ENCODE measurements around the gene ELMO3. TPM values are rescaled to one million over a fixed set of nuclear protein-coding genes. Genes with fewer than 3 reads are reported as not detected.
A peak's percentile ranks its signal among the peaks of the same experiment; 100 is the strongest.

The ELMO3 gene
- total RNA-seq, 2 donors from 2014 or later: 6.6 to 7.1 TPM

- H3K36me3 Mint-ChIP-seq (ENCODE audit: low read depth): peaks cover 49% of the 10 kb centered on the region
- peaks cover 42% of the 10 kb centered on the region for H3K4me1 Mint-ChIP-seq
- peak within 1 kb of the TSS; percentile 98 for H3K4me3 Mint-ChIP-seq
- peak within 1 kb of the TSS; percentile 99 for H3K27ac Mint-ChIP-seq
- ATAC-seq (replicated peaks): peak; percentile 97
- no peaks in the 10 kb centered on the region for H3K9me3 Mint-ChIP-seq
- no peaks in the 10 kb centered on the region for H3K27me3 Mint-ChIP-seq
Measured at GRCh38 chr16:67226804-67227566, 28.1 kb downstream of the ELMO3 start, which contains the start of gene TMEM208. TSS of gene TMEM208 (plus strand) at chr16:67227130. CDS start at chr16:67227219, 89 bp downstream.

- peaks cover 55% of the 10 kb centered on the region for H3K36me3 Mint-ChIP-seq (ENCODE audit: low read depth)
- H3K4me1 Mint-ChIP-seq: peaks cover 42% of the 10 kb centered on the region
- no peaks in the 10 kb centered on the region for H3K27me3 Mint-ChIP-seq
- H3K9me3 Mint-ChIP-seq: no peaks in the 10 kb centered on the region
- ATAC-seq (replicated peaks): no peak
- peak overlapping the region; percentile 98 for H3K4me3 Mint-ChIP-seq
- H3K27ac Mint-ChIP-seq: peak overlapping the region; percentile 99
Measured at GRCh38 chr16:67227567-67227921, 28.6 kb downstream of the ELMO3 start.

DNA sequence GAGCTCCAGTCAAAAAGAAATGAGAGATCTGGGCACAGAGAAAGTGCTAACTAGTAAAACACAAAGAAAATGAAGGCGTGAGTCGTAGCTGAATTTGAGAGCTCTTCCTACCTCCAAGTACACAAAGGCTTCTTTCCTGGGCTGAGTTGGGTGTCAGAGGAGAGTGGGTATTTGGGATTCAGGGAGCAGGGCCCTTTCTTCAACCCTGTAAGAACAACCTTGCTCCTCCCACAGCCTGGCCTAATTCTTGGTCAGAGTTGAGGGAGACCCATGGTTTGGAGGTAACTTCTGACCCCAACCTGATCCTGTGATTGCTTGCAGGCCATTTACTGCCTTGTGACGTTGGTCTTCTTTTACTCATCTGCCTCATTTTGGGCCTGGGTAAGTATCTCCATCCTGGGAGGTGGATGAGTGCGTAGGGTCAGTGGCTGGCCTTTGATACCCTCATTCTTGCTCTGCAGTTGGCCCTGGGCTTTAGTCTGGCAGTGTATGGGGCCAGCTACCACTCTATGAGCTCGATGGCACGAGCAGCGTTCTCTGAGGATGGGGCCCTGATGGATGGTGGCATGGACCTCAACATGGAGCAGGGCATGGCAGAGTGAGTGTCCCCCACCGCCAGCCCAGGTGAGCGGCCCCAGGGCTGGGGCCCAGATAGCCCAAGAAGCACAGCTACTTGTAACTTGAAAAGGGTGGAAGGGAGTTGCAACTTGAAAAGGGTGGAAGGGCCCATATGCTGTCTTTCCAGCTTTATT lies 29.3 kb downstream of the ELMO3 start:
- Mint-ChIP-seq H3K4me1 (peaks cover 38% of the 10 kb centered on the region), H3K27me3 (no peaks in the 10 kb centered on the region), H3K9me3 (no peaks in the 10 kb centered on the region), H3K4me3 (peak overlapping the region; percentile 98), H3K27ac (peak overlapping the region; percentile 99), H3K36me3 (ENCODE audit: low read depth) (peaks cover 62% of the 10 kb centered on the region)
- ATAC-seq (replicated peaks): no peak

DNA sequence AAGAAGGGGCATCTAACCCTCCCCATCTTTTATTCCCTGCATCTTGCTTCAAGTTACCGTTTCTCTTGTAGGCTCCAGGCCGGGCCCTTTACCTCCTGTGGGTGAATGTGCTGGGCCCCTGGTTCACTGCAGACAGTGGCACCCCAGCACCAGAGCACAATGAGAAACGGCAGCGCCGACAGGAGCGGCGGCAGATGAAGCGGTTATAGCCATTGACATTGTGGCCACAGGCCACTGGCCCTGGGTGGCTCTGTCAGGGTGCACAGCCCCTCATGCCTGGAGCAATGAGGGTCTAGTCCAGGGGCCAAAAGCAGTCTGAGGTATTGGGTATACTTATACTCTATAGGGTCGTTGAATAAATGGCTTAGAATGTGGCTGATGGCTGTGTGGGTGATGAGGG lies 30.0 kb downstream of the ELMO3 start:
- Mint-ChIP-seq H3K27me3 (no peaks in the 10 kb centered on the region), H3K36me3 (ENCODE audit: low read depth) (peaks cover 69% of the 10 kb centered on the region), H3K27ac (no peak overlapping the region), H3K9me3 (no peaks in the 10 kb centered on the region), H3K4me1 (peaks cover 32% of the 10 kb centered on the region), H3K4me3 (peak overlapping the region; percentile 98)
- ATAC-seq (replicated peaks): no peak

GRCh38 chr16:67229906-67230808 lies 31.2 kb downstream of the ELMO3 start:
- Mint-ChIP-seq H3K36me3 (ENCODE audit: low read depth) (peaks cover 81% of the 10 kb centered on the region), H3K4me1 (peaks cover 21% of the 10 kb centered on the region), H3K27ac (no peak overlapping the region), H3K27me3 (no peaks in the 10 kb centered on the region), H3K4me3 (no peak overlapping the region), H3K9me3 (no peaks in the 10 kb centered on the region)
- ATAC-seq (replicated peaks): no peak

DNA sequence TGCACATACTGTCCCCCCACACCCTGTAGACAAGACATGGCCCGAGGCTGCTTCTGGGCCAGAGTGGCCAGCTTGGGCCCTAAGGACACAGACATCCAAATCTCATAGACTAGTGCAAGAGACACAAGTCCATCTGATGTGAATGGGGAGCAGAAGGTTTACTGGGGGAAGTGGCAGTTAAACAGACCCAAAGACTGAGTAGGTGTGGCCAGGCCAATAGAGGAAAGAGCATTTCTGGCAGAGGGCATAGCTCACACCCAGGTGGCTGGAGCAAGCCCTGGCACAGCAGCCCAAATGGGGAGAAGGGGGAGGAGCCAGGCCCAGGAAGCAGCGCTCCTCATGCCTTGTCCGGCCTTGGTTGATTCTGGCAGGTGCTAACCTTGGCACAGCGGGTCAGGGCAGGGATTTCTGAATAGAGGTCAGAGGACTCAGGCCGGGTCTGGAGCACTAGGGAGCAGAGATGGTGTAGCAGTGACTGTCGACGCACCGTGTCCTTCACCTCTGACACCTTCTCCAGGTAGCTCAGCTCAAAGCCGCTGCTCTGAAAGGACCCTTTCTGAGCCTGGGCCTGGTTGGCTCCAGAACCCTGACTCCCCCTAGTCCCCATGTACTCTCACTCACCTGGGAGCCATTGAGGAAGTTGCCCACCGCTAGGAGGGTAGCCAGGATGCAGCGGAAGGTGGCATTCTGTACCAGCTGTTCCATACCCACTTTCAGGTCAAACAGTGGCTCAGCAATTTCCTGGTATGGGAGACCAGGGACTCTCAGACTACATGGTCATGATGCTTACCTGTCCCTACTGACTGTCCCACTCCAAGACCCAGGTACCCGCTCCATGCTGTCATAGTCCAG lies 32.1 kb downstream of the ELMO3 start:
- peaks cover 90% of the 10 kb centered on the region for H3K36me3 Mint-ChIP-seq (ENCODE audit: low read depth)
- no peaks in the 10 kb centered on the region for H3K27me3 Mint-ChIP-seq
- no peak for ATAC-seq (replicated peaks)
- peaks cover 14% of the 10 kb centered on the region for H3K4me1 Mint-ChIP-seq
- H3K4me3 Mint-ChIP-seq: no peak overlapping the region
- H3K27ac Mint-ChIP-seq: no peak overlapping the region
- H3K9me3 Mint-ChIP-seq: no peaks in the 10 kb centered on the region

- Mint-ChIP-seq H3K27me3 (no peaks in the 10 kb centered on the region), H3K9me3 (no peaks in the 10 kb centered on the region), H3K4me1 (peaks cover 7% of the 10 kb centered on the region), H3K36me3 (ENCODE audit: low read depth) (peaks cover 97% of the 10 kb centered on the region), H3K4me3 (no peak overlapping the region), H3K27ac (no peak overlapping the region)
- ATAC-seq (replicated peaks): no peak
Measured at GRCh38 chr16:67233596-67233995, 34.7 kb downstream of the ELMO3 start.

- H3K4me1 Mint-ChIP-seq: peaks cover 7% of the 10 kb centered on the region
- no peak overlapping the region for H3K4me3 Mint-ChIP-seq
- peaks cover 97% of the 10 kb centered on the region for H3K36me3 Mint-ChIP-seq (ENCODE audit: low read depth)
- H3K9me3 Mint-ChIP-seq: no peaks in the 10 kb centered on the region
- no peaks in the 10 kb centered on the region for H3K27me3 Mint-ChIP-seq
- no peak for ATAC-seq (replicated peaks)
- no peak overlapping the region for H3K27ac Mint-ChIP-seq
Measured at GRCh38 chr16:67234180-67234597, 35.3 kb downstream of the ELMO3 start.

DNA sequence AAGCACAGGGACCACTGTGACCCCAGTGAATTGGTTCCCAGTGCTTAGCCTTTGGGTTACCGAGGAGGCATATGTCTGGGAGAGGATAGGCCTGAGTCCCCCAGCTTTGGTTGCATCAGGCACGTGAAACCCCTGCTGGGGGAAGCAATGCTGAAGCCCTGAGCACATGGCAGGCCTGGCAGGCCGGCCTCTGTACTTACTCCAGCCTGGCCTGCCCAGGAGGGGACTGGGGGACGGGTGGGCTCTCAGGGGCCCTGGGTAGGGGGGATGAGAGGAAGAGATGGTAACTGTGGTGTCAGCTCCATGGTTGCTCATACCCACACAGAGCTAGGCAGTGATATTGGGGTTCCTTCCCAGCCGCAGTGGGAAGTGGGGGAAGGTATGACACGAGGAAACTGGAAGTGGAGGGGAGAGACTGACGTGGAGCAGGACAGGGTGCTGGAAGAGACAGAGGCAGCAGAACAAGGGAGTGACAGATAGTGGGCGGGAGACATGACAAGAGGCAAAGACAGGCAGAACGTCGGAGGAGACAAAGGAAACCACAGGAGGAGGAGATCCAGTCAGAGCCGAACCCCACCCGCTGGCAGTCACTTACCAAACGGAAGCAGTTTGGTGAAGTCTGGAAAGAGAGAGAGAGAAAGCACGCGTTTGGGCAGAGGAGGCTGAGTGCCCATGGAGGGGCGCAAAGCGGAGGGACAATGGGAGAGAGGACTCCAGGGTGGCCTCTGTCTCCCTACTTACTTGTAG lies 37.1 kb downstream of the ELMO3 start:
- Mint-ChIP-seq H3K27ac (peak overlapping the region; percentile 58), H3K4me1 (peaks cover 7% of the 10 kb centered on the region), H3K9me3 (no peaks in the 10 kb centered on the region), H3K27me3 (no peaks in the 10 kb centered on the region), H3K36me3 (ENCODE audit: low read depth) (peaks cover 96% of the 10 kb centered on the region), H3K4me3 (peak overlapping the region; percentile 65)
- peak; percentile 76 for ATAC-seq (replicated peaks)

- Mint-ChIP-seq H3K27me3 (no peaks in the 10 kb centered on the region), H3K4me3 (peak overlapping the region; percentile 65), H3K36me3 (ENCODE audit: low read depth) (peaks cover 97% of the 10 kb centered on the region), H3K4me1 (peaks cover 14% of the 10 kb centered on the region), H3K9me3 (no peaks in the 10 kb centered on the region), H3K27ac (peak overlapping the region; percentile 58)
- peak; percentile 89 for ATAC-seq (replicated peaks)
Measured at GRCh38 chr16:67236563-67237395, 37.8 kb downstream of the ELMO3 start.

GRCh38 chr16:67237396-67238277 lies 38.7 kb downstream of the ELMO3 start:
- ATAC-seq (replicated peaks): no peak
- H3K9me3 Mint-ChIP-seq: no peaks in the 10 kb centered on the region
- H3K4me3 Mint-ChIP-seq: peak overlapping the region; percentile 42
- H3K36me3 Mint-ChIP-seq (ENCODE audit: low read depth): peaks cover 94% of the 10 kb centered on the region
- H3K27ac Mint-ChIP-seq: peak overlapping the region; percentile 56
- H3K27me3 Mint-ChIP-seq: no peaks in the 10 kb centered on the region
- H3K4me1 Mint-ChIP-seq: peaks cover 17% of the 10 kb centered on the region

DNA sequence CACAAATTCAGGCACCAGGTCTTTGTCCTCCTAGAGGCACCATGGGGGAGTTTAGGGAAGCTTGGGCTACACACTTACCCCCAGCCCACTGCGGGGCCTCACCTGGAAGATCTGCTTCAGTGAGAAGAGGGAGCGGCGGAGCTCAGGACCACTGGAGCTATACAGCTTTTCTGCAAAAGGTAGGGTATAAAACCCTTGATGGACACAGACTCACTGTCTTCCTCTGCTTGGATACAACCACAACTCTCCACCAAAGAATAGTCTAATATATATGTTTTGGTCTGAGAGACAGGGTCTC lies 39.3 kb downstream of the ELMO3 start:
- no peak for ATAC-seq (replicated peaks)
- Mint-ChIP-seq H3K27ac (peak overlapping the region; percentile 56), H3K36me3 (ENCODE audit: low read depth) (peaks cover 91% of the 10 kb centered on the region)

More for the DNA sequence above, 39.3 kb downstream of the ELMO3 start:
- H3K27me3 Mint-ChIP-seq: no peaks in the 10 kb centered on the region
- no peaks in the 10 kb centered on the region for H3K9me3 Mint-ChIP-seq
- peaks cover 19% of the 10 kb centered on the region for H3K4me1 Mint-ChIP-seq
- no peak overlapping the region for H3K4me3 Mint-ChIP-seq

Data from activated T-helper 17 cell treated with anti-CD3 and anti-CD28 coated beads, Interleukin-2, amount 50 U/mL, for 72 hours (primary cell).